ENCODE results near the gene HIC2.
"Not testable (repeated sequence)": the region's sequence is repeated elsewhere in the genome, so short reads cannot be mapped to it uniquely, and the experiment has no call there.

The HIC2 gene

DNA sequence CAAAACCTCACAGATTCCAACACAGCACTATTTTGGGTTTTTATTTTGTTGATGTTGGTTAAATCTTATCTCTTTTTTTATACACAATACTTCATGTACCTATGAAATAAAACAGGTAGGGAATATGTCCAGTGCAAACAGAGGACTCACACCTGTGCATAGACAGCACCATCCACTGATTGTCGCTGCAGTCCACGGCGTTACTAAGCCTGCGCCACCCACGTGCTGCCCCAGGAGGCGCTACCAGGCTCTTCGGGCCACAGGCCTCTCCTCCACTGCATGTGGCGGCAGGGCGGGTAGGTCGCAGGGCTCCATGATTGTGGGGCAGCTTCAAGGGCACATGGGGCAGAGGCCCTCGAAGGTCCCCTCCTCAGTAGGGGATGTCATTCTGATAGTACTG, 55.8 kb downstream of the HIC2 start:
- DNase-seq; in situ Hi-C loops (cut with MboI; ENCODE audit: low pct_unique_long_range_greater_than_20kb, low sequenced_read_pairs): not testable (repeated sequence)

DNA sequence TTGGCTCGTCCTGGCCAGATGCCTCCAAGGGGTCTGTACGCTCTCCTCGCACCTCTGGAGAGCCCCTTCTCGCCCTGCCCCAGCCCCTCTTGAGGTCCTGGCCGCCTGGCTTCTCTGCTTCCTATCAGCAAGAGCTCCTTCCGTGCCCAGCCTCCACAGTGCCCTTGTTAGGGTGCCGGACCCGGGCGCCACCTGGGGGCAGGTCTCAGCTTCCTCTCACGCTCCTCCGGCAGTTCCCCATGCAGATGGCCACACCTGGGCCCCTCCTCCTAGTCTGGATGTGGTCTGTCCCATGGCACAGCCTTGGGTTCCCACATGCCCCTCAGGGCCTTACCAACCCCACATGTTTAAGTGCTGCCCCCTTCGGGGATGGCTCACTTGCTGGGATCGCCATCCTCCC, 56.5 kb downstream of the HIC2 start:
- DNase-seq; in situ Hi-C loops (cut with MboI; ENCODE audit: low pct_unique_long_range_greater_than_20kb, low sequenced_read_pairs): not testable (repeated sequence)

DNA sequence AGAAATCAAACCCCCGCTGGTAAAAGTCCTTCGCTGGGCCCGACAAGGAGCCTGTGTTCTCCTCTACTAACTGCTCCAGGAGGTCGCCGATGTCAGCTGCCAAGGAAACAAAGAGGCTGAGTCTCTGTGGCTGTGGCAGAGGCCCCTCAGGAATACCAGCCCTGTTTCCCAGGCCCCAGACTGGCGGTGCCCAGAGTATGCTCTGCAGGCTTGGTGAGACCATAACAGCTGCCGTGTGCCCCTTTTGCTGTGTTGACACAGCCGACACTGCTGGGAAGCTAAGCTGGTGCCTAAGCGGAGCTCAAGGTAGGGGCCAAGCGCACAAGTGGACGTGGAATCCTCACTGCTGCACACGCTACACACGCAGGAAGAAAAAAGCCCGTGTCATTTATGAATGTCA, 66.9 kb downstream of the HIC2 start:
- DNase-seq; in situ Hi-C loops (cut with MboI; ENCODE audit: low pct_unique_long_range_greater_than_20kb, low sequenced_read_pairs): not testable (repeated sequence)

DNA sequence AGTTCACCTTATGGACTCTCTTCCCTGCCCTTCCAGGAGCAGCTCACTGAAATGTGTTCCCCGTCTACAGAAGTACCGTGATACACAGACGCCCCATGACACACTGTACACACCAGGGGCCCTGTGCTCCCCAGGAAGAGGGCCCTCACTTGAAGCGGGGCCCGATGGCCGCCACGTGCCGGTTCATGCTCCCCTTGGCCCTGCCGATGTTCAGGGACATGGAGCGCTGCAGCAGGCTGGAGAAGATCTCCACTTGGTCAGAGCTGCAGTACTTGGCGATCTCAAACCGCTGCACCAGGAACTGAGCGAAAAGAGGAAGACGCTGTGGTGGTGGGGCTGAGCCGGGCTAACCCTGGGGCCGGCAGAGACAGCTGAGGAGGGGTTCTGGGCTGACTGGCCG, 70.6 kb downstream of the HIC2 start:
- in situ Hi-C loops (cut with MboI; ENCODE audit: low pct_unique_long_range_greater_than_20kb, low sequenced_read_pairs); DNase-seq: not testable (repeated sequence)

DNA sequence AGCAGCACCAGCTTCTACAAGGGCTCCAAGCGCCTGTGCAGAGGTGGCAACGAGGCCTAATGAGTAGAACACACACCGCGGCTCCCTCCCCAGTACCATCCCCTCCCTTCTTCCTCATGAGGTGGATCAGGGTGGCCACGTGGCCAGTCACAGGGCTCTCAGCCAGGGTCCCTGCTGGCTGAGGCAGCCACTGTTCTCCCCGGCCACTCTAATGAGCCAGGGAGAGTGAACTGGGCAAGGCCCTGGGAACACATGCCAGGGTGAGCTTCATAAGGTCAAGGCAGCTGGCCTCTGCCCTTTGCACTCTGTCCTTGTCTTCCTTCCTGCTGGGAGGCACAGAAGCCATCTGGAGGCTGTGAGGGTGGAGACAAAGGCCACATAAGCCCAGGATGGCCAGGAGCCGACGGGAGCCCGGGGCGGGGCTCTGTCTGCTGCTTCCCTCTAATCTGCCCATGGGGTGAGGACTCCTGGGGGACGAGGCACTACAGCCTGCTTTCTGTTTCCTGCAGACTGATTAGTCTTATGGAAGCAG, 72.0 kb downstream of the HIC2 start:
- DNase-seq; in situ Hi-C loops (cut with MboI; ENCODE audit: low pct_unique_long_range_greater_than_20kb, low sequenced_read_pairs): not testable (repeated sequence)

DNA sequence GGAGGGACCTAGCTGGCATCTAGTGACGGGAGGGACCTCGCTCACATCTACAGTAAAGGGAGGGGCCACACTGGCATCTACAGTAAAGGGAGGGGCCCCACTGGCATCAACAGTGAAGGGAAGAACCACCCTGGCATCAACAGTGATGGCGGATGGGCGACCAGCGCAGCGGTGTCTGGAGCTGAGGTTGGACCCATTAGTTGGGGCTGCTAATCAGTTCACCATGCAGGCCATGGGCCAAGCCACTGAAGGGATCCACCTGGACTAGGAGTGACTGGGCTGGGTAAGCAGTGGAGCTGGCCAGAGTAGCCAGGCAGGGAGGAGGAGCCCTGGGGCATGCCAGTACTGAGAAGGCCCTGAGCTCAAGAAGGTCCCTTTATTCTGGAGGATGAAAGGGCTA, 73.4 kb downstream of the HIC2 start:
- in situ Hi-C loops (cut with MboI; ENCODE audit: low pct_unique_long_range_greater_than_20kb, low sequenced_read_pairs); DNase-seq: not testable (repeated sequence)

DNA sequence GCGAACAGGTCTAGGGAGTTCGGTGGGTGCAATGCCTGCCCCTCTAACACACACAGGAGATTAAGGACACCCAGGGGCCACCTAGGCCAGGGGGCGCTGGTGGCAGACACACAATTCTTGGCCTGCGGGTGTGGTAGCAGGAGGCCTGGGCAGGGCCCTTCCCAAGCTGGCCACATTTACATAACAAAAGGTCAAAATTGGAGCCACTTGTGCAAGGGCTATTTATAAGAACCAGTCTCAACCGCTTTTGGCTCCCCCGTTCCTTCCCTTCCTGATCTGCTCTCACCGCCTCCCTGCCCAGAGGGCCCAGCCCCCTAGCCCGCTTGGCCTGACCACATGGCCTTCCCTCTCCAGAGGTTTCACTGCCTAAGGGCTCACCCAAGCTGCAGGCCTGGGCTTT, 75.1 kb downstream of the HIC2 start:
- DNase-seq; in situ Hi-C loops (cut with MboI; ENCODE audit: low pct_unique_long_range_greater_than_20kb, low sequenced_read_pairs): not testable (repeated sequence)

DNA sequence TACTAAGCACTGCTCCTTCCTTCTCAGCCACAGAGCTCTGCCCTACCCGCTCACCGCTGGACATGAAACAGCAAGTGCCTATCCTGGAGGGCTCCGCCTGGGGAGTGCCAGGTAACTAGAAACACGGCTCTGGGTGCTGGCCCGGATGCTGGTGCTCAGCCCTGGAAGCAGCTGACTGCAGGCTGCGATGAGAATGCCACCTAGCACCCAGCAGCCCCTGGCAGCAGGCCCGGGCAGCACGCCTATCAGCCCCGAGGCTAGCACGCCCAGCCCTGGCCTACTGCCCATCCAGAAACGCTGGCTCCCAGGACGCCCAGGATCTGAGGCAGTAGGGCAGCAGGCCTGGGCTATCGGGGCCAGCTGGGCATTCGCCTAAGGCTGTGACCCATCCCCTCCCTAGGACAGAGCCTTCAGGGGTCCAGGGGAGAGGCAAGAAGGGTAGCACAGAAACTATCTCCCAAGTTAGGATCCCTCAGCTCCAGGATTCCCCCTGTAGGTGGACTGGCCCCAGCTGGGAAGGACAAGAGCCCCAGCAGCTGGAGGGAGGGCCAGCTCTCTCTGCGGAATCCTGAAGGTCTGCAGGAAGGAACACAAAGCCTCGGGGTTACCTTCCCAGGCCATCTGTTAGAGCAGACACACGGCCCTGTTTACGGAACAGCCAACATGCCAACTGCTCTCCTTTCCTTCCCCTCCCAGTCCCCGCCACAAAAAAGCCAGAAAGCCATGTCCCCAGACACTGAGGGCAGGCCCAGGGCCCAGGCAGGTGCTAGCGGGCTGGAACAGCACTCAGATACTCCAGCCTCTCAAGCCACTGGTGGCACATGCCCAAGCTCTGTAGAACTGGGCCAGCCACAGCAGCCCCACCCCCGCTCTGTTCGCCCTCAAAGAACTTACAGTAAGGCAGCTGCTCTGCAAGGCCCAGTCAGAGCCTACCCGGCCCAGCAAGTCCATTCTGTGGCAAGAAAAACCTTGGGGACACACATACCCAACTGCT, 76.9 kb downstream of the HIC2 start:
- DNase-seq; in situ Hi-C loops (cut with MboI; ENCODE audit: low pct_unique_long_range_greater_than_20kb, low sequenced_read_pairs): not testable (repeated sequence)

DNA sequence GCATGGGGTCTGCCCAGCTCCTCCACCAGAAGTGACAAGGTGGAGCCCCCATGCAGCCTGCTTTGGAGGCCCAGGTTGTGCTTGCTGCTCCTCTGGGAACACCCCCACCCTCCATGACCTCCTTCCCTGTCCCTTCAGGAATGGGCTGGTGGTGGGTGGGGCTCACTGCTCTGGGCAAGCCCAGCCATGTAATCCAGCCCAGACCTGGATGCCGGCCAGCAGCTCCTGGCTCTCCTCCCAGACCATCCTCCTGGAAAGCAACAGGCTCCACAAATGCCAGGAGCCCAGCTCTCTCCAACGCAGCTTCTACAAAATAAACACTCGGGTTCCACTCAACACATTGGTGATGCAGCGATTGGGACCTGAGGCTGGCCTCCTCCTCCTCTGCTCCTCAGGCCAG, 80.8 kb downstream of the HIC2 start:
- DNase-seq; in situ Hi-C loops (cut with MboI; ENCODE audit: low pct_unique_long_range_greater_than_20kb, low sequenced_read_pairs): not testable (repeated sequence)

DNA sequence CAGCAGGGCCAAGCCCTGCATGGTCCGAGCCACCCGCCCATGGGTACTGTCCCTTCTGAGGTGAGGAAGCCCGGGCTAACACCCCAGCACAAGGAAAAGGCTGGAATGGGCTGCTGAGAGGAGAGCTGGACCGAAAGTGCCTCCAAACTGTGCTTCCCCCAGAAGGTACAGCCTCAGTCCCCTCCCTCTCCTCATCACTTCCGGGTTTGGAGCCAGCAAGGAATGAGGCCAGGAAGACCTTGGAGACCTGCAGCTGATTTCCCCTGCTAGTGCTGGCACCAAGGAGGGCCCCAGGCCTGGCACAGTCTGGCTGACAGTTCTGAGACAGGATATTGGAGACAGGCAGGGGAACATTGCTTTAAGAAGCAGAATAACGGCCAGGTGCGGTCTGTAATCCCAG, 81.3 kb downstream of the HIC2 start:
- DNase-seq; in situ Hi-C loops (cut with MboI; ENCODE audit: low pct_unique_long_range_greater_than_20kb, low sequenced_read_pairs): not testable (repeated sequence)

DNA sequence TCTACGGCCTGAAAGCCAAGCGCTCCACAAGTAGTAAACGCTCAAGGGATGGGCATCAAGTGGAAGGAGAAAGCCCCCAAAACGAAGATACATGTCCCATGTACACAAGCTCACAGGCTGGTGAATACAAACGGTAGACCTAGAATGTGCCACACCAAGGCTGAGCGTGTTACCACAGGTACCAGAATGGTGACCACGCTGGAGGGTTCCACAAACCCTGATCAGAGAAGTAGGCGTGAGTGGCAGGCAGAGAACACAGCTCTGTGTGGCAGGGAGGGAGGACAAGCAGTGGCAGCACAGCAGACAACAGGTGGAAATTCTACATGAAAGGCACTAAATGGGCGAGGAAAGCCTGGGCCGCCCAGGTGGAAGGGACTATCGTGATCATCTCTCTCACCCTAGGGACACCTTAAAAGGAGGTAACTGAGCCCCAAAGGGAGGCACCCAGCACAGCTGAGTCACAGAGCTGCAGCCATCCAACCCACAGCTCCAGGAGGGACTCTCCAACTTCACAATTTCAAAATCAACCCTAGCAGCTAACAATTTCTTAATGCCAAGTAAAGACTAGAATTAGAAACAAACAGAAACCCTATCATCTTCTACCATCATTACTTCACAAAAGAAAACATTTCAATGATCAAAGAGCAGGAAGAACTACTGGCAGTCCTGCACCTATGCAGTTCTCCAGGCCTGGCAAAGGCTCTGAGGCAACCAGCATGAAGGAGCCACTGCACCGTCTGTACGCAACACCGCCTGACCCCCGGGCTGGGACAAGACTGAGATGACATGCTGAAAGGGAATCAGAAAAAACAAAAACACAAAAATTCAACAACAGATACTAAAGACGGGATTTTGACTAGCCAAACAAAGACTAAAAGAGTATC, 82.7 kb downstream of the HIC2 start:
- DNase-seq; in situ Hi-C loops (cut with MboI; ENCODE audit: low pct_unique_long_range_greater_than_20kb, low sequenced_read_pairs): not testable (repeated sequence)
